Measurements from ENCODE around the gene TSGA10IP. TPM values are rescaled to one million over a fixed set of nuclear protein-coding genes. Genes with fewer than 3 reads are reported as not detected.
A peak's percentile ranks its signal among the peaks of the same experiment; 100 is the strongest.

Gene TSGA10IP
- polyA plus RNA-seq, 4 donors: 0.14 to 0.30 (median 0.18) TPM; not detected in 1

- no peak for DNase-seq (ENCODE audit: low read depth in 4 of 4, low spot score in 3 of 4)
These were observed 27.7 kb upstream of the TSGA10IP start for GRCh38 chr11:65917434-65918210.

- DNase-seq (ENCODE audit: low read depth in 4 of 4, low spot score in 3 of 4): no peak
These were observed 26.8 kb upstream of the TSGA10IP start, which contains the start of gene C11orf68 for GRCh38 chr11:65918211-65919140. TSS of gene C11orf68 (minus strand) at chr11:65919062. CDS start at chr11:65919031, 31 bp downstream.

- peak; percentile 87 to 95 (median 93) for DNase-seq (ENCODE audit: low read depth in 4 of 4, low spot score in 3 of 4)
These were observed 26.1 kb upstream of the TSGA10IP start, which contains the start of gene DRAP1 for GRCh38 chr11:65919141-65919572. TSS of gene DRAP1 (plus strand) at chr11:65919426. CDS start at chr11:65919502, 76 bp downstream.

GRCh38 chr11:65919573-65920371, 25.5 kb upstream of the TSGA10IP start:
- no peak for DNase-seq (ENCODE audit: low read depth in 4 of 4, low spot score in 3 of 4)

- DNase-seq (ENCODE audit: low read depth in 4 of 4, low spot score in 3 of 4): no peak
These were observed 24.9 kb upstream of the TSGA10IP start for GRCh38 chr11:65920372-65920802.

GRCh38 chr11:65921033-65921555, 24.2 kb upstream of the TSGA10IP start:
- no peak for DNase-seq (ENCODE audit: low read depth in 4 of 4, low spot score in 3 of 4)

- DNase-seq (ENCODE audit: low read depth in 4 of 4, low spot score in 3 of 4): no peak
These were observed 23.4 kb upstream of the TSGA10IP start for GRCh38 chr11:65921876-65922275.

GRCh38 chr11:65922565-65922964, 22.7 kb upstream of the TSGA10IP start:
- DNase-seq (ENCODE audit: low read depth in 4 of 4, low spot score in 3 of 4): no peak

GRCh38 chr11:65925397-65925796, 19.9 kb upstream of the TSGA10IP start:
- DNase-seq (ENCODE audit: low read depth in 4 of 4, low spot score in 3 of 4): no peak

GRCh38 chr11:65927904-65928397, 17.3 kb upstream of the TSGA10IP start:
- no peak for DNase-seq (ENCODE audit: low read depth in 4 of 4, low spot score in 3 of 4)

- no peak for DNase-seq (ENCODE audit: low read depth in 4 of 4, low spot score in 3 of 4)
These were observed 16.6 kb upstream of the TSGA10IP start for GRCh38 chr11:65928667-65929066.

GRCh38 chr11:65931773-65932557, 13.3 kb upstream of the TSGA10IP start:
- DNase-seq (ENCODE audit: low read depth in 4 of 4, low spot score in 3 of 4): no peak

- no peak for DNase-seq (ENCODE audit: low read depth in 4 of 4, low spot score in 3 of 4)
These were observed 12.7 kb upstream of the TSGA10IP start for GRCh38 chr11:65932558-65932919.

- no peak for DNase-seq (ENCODE audit: low read depth in 4 of 4, low spot score in 3 of 4)
These were observed 11.3 kb upstream of the TSGA10IP start for GRCh38 chr11:65934014-65934413.

- no peak for DNase-seq (ENCODE audit: low read depth in 4 of 4, low spot score in 3 of 4)
These were observed 7.5 kb upstream of the TSGA10IP start for GRCh38 chr11:65937766-65938165.

- no peak for DNase-seq (ENCODE audit: low read depth in 4 of 4, low spot score in 3 of 4)
These were observed 3.5 kb upstream of the TSGA10IP start for GRCh38 chr11:65941720-65942310.

GRCh38 chr11:65942531-65942930, 2.7 kb upstream of the TSGA10IP start:
- DNase-seq (ENCODE audit: low read depth in 4 of 4, low spot score in 3 of 4): no peak

GRCh38 chr11:65944191-65944590, 1.1 kb upstream of the TSGA10IP start:
- no peak for DNase-seq (ENCODE audit: low read depth in 4 of 4, low spot score in 3 of 4)

- no peak for DNase-seq (ENCODE audit: low read depth in 4 of 4, low spot score in 3 of 4)
These were observed 513 bp upstream of the TSGA10IP start for GRCh38 chr11:65944767-65945166.

Data from right renal pelvis (tissue), 4 donors.